Neural crest cell (in vitro differentiated cells): ENCODE results near the gene PCBP4. TPM values are rescaled to one million over a fixed set of nuclear protein-coding genes. Genes with fewer than 3 reads are reported as not detected.

Experiments used
- DNase-seq: peaks from one replicate; pipeline ENCODE4 v3.0.0; 2021; ENCODE audit warnings: low read depth, mixed read lengths, low spot score
- H3K27ac Mint-ChIP-seq: one replicate; pipeline ENCODE4 v1.8.0; 2021; ENCODE audit warnings: mild to moderate bottlenecking, mixed read lengths; ENCODE audit not compliant: unreplicated experiment
- H3K27me3 Mint-ChIP-seq: 2 replicates; pipeline ENCODE4 v1.8.0; 2021; ENCODE audit warnings: low read depth, mild to moderate bottlenecking, mixed read lengths
- H3K36me3 Mint-ChIP-seq: 2 replicates; pipeline ENCODE4 v1.8.0; 2021; ENCODE audit warnings: low read depth, mild to moderate bottlenecking, mixed read lengths
- H3K4me1 Mint-ChIP-seq: 2 replicates; pipeline ENCODE4 v1.8.0; 2021; ENCODE audit warnings: mixed read lengths
- H3K4me3 Mint-ChIP-seq: one replicate; pipeline ENCODE4 v1.8.0; 2021; ENCODE audit warnings: mild to moderate bottlenecking, mixed read lengths
- H3K9me3 Mint-ChIP-seq: 2 replicates; pipeline ENCODE4 v1.8.0; 2021; ENCODE audit warnings: mixed read lengths
- CTCF ChIP-seq: fragments of 200-600 bp; sonication (generic); conservative IDR thresholded peaks from 2 replicates; pipeline ENCODE4 v1.5.0; 2021; ENCODE audit warnings: antibody characterized with exemption, mild to moderate bottlenecking
- total RNA-seq: library from RNA; stranded (reverse); gene quantifications from 2 replicates; pipeline ENCODE4 v1.2.1, GENCODE V29; 2021

PCBP4 gene
- total RNA-seq, 1 donor from 2014 or later = 235 TPM

DNA sequence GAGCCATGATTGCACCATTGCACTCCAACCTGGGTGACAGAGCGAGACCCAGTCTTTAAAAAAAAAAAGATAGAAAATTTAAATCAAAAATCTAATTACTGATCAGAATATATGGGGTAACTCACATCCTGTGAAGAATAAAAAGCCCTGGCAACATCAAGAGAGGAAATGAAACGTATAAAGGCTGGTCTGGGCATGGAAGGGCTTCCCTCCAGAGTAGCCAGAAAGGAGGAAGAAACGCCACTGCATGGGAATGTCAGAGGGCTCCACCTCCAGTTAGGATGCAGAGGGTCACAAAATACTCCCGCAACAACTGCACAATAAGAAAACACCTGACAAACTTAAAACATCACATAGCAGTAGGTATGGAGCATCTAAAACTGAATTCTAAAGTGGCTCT is 59.2 kb downstream of the PCBP4 start:
- Mint-ChIP-seq H3K9me3 (peaks cover 5% of the 10 kb centered on the region), H3K4me1 (no peaks in the 10 kb centered on the region), H3K27me3 (peaks cover 3% of the 10 kb centered on the region), H3K36me3 (peaks cover 8% of the 10 kb centered on the region), H3K4me3 (no peak overlapping the region), H3K27ac (no peak overlapping the region)
- no peak for DNase-seq
- no peak for TF ChIP-seq CTCF

Other genes starting within 250 kb of the PCBP4 start
- gene IQCF6, start 188.2 kb downstream of the PCBP4 start, total RNA-seq = not detected in 2 replicates
- gene IQCF2, start 105.8 kb downstream of the PCBP4 start, total RNA-seq = not detected in 2 replicates
- gene IQCF5, start 91.9 kb downstream of the PCBP4 start, total RNA-seq = not detected in 2 replicates
- not detected in 2 replicates for gene IQCF1, start 64.1 kb downstream of the PCBP4 start, total RNA-seq
- 37.9 and 40.1 TPM in 2 replicates for gene RRP9, start 25.6 kb downstream of the PCBP4 start, total RNA-seq
- gene PARP3, start 25.1 kb downstream of the PCBP4 start, total RNA-seq = 4.3 and 4.6 TPM in 2 replicates
- 0.18 and 0.23 TPM in 2 replicates for gene GPR62, start 12.1 kb downstream of the PCBP4 start, total RNA-seq
- gene ABHD14B, start 6.6 kb upstream of the PCBP4 start, total RNA-seq = 4.7 and 6.2 TPM in 2 replicates
- 12.3 and 14.8 TPM in 2 replicates for gene ABHD14A, start 7.6 kb upstream of the PCBP4 start, total RNA-seq
- gene ACY1, start 16.1 kb upstream of the PCBP4 start, total RNA-seq = 29.9 and 32.5 TPM in 2 replicates
- 1,471 and 1,533 TPM in 2 replicates for gene RPL29, start 28.4 kb upstream of the PCBP4 start, total RNA-seq
- gene DUSP7, start 89.1 kb upstream of the PCBP4 start, total RNA-seq = 24.2 and 24.3 TPM in 2 replicates
- 27.7 and 30.1 TPM in 2 replicates for gene POC1A, start 187.0 kb upstream of the PCBP4 start, total RNA-seq
- 47.8 and 53.0 TPM in 2 replicates for gene ALAS1, start 230.7 kb upstream of the PCBP4 start, total RNA-seq